ENCODE measurements around the gene CPNE4.

Gene CPNE4

DNA sequence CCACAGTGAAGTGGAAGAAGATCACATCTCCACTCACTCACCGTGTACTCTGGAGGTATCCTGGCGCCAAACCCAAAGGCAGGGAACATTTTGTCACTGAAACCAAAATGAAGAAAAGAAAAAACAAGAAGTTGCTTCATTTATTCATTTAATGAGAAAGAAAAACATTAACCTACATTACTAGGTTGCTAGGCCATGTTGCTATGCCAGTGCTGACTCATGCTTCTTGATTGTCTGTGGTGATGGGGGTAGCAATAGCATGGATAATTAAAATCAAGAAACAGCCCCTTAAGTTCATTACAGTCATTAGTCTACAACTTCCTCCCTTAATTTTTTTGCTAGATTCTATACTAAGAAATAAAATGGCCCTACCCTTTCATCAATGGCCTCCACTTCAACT, 479.4 kb downstream of the CPNE4 start:
- no peak overlapping the region for H3K4me3 ChIP-seq (ENCODE audit: low read depth, low read length)
- TF ChIP-seq, protein P1, sequence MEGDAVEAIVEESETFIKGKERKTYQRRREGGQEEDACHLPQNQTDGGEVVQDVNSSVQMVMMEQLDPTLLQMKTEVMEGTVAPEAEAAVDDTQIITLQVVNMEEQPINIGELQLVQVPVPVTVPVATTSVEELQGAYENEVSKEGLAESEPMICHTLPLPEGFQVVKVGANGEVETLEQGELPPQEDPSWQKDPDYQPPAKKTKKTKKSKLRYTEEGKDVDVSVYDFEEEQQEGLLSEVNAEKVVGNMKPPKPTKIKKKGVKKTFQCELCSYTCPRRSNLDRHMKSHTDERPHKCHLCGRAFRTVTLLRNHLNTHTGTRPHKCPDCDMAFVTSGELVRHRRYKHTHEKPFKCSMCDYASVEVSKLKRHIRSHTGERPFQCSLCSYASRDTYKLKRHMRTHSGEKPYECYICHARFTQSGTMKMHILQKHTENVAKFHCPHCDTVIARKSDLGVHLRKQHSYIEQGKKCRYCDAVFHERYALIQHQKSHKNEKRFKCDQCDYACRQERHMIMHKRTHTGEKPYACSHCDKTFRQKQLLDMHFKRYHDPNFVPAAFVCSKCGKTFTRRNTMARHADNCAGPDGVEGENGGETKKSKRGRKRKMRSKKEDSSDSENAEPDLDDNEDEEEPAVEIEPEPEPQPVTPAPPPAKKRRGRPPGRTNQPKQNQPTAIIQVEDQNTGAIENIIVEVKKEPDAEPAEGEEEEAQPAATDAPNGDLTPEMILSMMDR (IDR thresholded peaks at IDR 0.05; ENCODE audit: borderline replicate concordance, insufficient read depth, low read depth, low read length): no peak

DNA sequence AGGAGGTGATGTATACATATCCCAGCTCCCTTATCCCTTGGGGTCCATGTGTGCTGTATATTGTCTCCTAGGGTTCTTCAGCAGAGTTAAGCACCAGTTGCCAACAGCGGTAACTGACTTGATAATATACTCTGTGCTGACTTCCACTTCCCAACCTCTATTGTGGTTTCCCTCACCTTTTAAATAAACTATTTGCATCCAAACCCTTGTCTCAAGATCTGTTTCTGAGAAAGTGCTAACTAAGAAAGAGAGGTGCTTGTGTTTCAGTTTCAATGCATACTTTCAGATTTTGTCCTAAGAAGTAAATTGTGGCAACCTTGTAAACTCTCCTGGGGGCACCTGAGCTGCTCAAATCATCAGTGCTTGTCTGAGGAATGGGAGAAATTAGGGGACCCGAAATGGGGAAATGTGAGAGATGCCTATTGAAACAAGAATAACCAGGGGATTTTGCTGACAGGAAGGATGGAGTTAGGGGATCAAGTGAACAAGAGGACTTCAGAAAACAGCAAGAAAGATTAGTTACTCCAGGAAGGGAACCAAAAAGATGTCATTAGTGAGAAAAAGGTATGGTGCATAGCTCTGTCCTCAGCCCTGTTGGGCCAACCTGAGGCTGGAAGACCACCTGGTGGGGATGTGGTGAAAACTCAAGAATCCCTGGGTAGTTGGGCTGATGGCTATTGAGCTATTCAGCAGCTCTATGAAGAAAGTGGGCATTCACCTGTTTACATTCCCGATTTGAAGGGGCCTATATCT, 481.1 kb downstream of the CPNE4 start:
- TF ChIP-seq, protein P1 (IDR thresholded peaks at IDR 0.05; ENCODE audit: borderline replicate concordance, insufficient read depth, low read depth, low read length): no peak

DNA sequence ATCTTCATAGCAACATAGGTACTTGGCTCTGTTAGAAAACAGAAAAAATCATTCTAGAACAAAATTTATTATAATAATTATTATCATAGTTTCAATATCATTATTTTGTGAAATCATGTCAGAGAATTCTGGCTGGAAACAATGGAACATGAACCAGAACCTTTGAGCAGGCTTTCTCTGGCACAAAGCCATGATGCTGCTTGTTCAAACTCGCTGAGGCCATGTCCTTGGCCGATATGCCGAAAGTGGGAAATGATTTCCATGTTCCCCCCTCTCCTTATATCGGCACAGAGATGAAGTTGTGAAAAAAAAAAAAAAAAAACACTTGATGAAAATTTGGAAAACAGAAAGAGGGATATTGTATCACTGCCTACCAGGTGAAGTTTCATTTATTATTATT, 483.1 kb downstream of the CPNE4 start:
- TF ChIP-seq, protein P1 (IDR thresholded peaks at IDR 0.05; ENCODE audit: borderline replicate concordance, insufficient read depth, low read depth, low read length): no peak
- no peak overlapping the region for H3K4me3 ChIP-seq (ENCODE audit: low read depth, low read length)

More for the DNA sequence above, 481.1 kb downstream of the CPNE4 start:
- H3K4me3 ChIP-seq (ENCODE audit: low read depth, low read length): no peak overlapping the region

DNA sequence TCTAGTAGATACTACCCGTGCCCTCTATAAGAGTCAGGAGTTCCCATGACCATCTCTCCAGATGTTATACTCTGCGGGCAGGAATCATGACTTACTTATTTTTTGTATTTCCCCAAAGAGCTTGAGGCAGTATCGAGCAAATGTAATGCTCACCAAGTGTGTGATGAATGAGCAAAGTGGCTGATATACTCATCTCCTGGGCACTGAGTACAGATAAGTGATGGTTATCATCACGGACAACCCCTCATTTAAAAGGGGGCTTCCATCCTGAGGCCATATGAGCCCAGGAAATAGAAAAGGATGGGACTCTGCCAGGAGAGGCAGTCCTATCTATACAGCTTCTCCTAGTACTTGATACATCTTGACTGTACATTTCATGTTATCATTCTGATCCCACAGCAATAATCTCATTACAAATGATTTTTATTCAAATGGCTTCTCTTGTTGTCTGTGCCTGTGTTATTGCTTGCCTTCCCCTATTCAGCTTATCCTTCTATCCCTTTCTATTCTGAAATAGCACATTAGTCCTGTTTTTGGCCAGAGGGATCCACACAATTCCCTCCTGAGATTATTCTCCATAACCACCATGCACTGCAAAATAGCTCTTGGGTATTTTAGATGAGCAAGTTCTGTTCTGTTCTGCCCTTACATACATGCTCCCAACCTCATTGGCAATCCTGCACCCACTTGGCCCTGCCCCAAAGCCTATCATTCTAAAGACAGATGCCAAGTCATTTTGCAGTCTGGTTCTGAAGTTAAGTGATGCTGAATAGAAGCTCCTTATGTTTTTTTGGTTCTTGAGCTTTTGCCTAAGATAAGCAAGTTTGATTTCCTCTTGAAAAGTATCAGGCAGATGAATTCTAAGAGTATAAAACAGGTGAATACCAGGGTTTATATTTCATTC, 484.0 kb downstream of the CPNE4 start:
- no peak overlapping the region for H3K4me3 ChIP-seq (ENCODE audit: low read depth, low read length)
- TF ChIP-seq, protein P1 (IDR thresholded peaks at IDR 0.05; ENCODE audit: borderline replicate concordance, insufficient read depth, low read depth, low read length): no peak

DNA sequence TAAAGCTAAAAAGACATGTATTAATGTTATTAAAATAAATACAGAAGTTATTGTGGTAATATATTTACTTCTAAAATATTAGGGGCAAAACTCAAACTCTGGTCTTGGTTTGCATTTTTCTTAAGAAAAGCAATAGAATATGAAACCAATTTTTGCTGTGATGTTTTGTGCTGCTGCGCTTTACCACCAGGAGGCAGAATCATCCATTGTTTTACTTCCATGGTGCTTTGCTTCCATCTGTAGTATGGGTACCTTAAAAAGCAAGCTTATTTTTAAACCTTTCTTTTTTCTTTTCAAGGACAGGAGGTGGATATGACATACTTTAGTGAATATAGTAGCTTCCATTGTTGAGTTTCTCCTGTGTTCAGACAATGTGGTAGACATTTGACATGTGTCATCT, 485.5 kb downstream of the CPNE4 start:
- H3K4me3 ChIP-seq (ENCODE audit: low read depth, low read length): no peak overlapping the region
- TF ChIP-seq, protein P1 (IDR thresholded peaks at IDR 0.05; ENCODE audit: borderline replicate concordance, insufficient read depth, low read depth, low read length): peak; percentile 71

DNA sequence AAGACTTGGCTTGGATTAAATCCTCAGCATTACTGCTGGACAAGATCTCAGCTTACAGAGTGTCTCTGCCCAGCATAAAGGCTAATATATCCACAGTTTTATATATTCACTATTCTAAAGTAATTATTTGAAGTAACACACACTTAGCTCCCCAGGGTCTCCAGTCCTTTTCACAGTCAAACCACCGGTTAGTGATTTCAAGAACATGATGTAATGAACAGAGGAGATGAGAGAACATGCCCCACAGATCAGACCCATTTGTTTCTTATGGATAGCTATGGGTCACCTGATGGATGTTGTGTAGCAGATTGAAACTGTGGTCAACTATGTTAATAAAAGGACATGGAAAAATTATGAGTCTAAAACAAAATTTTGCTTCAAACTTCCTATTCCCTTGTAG, 487.2 kb downstream of the CPNE4 start:
- H3K4me3 ChIP-seq (ENCODE audit: low read depth, low read length): no peak overlapping the region
- TF ChIP-seq, protein P1 (IDR thresholded peaks at IDR 0.05; ENCODE audit: borderline replicate concordance, insufficient read depth, low read depth, low read length): no peak
